ENCODE measurements around the gene SRSF12.

The SRSF12 gene

GRCh38 chr6:89054208-89054607 is 63.7 kb downstream of the SRSF12 start:
- H4K20me1 ChIP-seq: no peaks in the 10 kb centered on the region
- H3K27me3 ChIP-seq: no peaks in the 10 kb centered on the region

GRCh38 chr6:89051676-89052075 is 66.2 kb downstream of the SRSF12 start:
- no peak for TF ChIP-seq Cebpa-rat (IDR thresholded peaks at IDR 0.05)

More at GRCh38 chr6:89054208-89054607, 63.7 kb downstream of the SRSF12 start:
- Histone ChIP-seq H3K4me1 (peaks cover 0 to 8% (median 0%) of the 10 kb centered on the region in 10 experiments; a peak in 1 of 20 replicates), H3K4me2 (no peak overlapping the region), H3K27ac (no peak overlapping the region), H3K4me3 (no peak overlapping the region), H3K9ac (no peak overlapping the region), H3K36me3 (no peaks in the 10 kb centered on the region), H3K9me3 (replicated peaks in 1 of 11) (no peaks in the 10 kb centered on the region)
- no peak for TF ChIP-seq Cebpa-rat (IDR thresholded peaks at IDR 0.05)

GRCh38 chr6:89050697-89051096 is 67.2 kb downstream of the SRSF12 start:
- no peaks in the 10 kb centered on the region for H3K27me3 ChIP-seq
- H3K4me3 ChIP-seq: no peak overlapping the region
- H4K20me1 ChIP-seq: no peaks in the 10 kb centered on the region
- H3K36me3 ChIP-seq: no peaks in the 10 kb centered on the region
- no peaks in the 10 kb centered on the region for H3K9me3 ChIP-seq (replicated peaks in 1 of 11)
- H3K27ac ChIP-seq: no peak overlapping the region
- H3K4me2 ChIP-seq: peak overlapping the region in 3 of 11 experiments; percentile 7 to 16 (median 9); a peak in 3 of 22 replicates
- H3K9ac ChIP-seq: no peak overlapping the region
- H3K4me1 ChIP-seq: peaks cover 0 to 27% (median 0%) of the 10 kb centered on the region in 10 experiments; a peak in 4 of 20 replicates
- TF ChIP-seq Cebpa-rat (IDR thresholded peaks at IDR 0.05): no peak

More at GRCh38 chr6:89051676-89052075, 66.2 kb downstream of the SRSF12 start:
- Histone ChIP-seq H3K9me3 (replicated peaks in 1 of 11) (no peaks in the 10 kb centered on the region), H3K27ac (no peak overlapping the region), H3K4me1 (peaks cover 0 to 24% (median 0%) of the 10 kb centered on the region in 10 experiments; a peak in 4 of 20 replicates), H3K4me2 (no peak overlapping the region), H3K4me3 (no peak overlapping the region), H3K36me3 (no peaks in the 10 kb centered on the region), H4K20me1 (no peaks in the 10 kb centered on the region), H3K9ac (no peak overlapping the region), H3K27me3 (no peaks in the 10 kb centered on the region)

GRCh38 chr6:89050155-89050554 is 67.7 kb downstream of the SRSF12 start:
- Histone ChIP-seq H3K4me2 (peak overlapping the region in 3 of 11 experiments; percentile 7 to 16 (median 9); a peak in 1 of 22 replicates), H3K4me3 (no peak overlapping the region), H3K4me1 (peaks cover 0 to 33% (median under 1%) of the 10 kb centered on the region in 10 experiments; a peak in 6 of 20 replicates), H3K9me3 (replicated peaks in 1 of 11) (no peaks in the 10 kb centered on the region), H3K36me3 (no peaks in the 10 kb centered on the region), H4K20me1 (no peaks in the 10 kb centered on the region), H3K27me3 (no peaks in the 10 kb centered on the region), H3K9ac (no peak overlapping the region), H3K27ac (no peak overlapping the region)
- no peak for TF ChIP-seq Cebpa-rat (IDR thresholded peaks at IDR 0.05)

GRCh38 chr6:89048985-89049384 is 68.9 kb downstream of the SRSF12 start:
- Histone ChIP-seq H3K4me3 (no peak overlapping the region), H3K4me2 (no peak overlapping the region), H4K20me1 (no peaks in the 10 kb centered on the region), H3K9me3 (replicated peaks in 1 of 11) (no peaks in the 10 kb centered on the region), H3K4me1 (peaks cover 0 to 43% (median 6%) of the 10 kb centered on the region in 10 experiments; a peak in 9 of 20 replicates), H3K27ac (no peak overlapping the region), H3K27me3 (no peaks in the 10 kb centered on the region), H3K9ac (no peak overlapping the region), H3K36me3 (no peaks in the 10 kb centered on the region)
- TF ChIP-seq Cebpa-rat (IDR thresholded peaks at IDR 0.05): no peak

GRCh38 chr6:89048288-89048923 is 69.5 kb downstream of the SRSF12 start:
- H4K20me1 ChIP-seq: no peaks in the 10 kb centered on the region
- H3K27me3 ChIP-seq: no peaks in the 10 kb centered on the region
- no peak overlapping the region for H3K9ac ChIP-seq
- H3K4me1 ChIP-seq: peaks cover 0 to 43% (median 6%) of the 10 kb centered on the region in 10 experiments; a peak in 9 of 20 replicates
- TF ChIP-seq Cebpa-rat (IDR thresholded peaks at IDR 0.05): no peak
- H3K27ac ChIP-seq: no peak overlapping the region
- no peak overlapping the region for H3K4me3 ChIP-seq
- H3K9me3 ChIP-seq (replicated peaks in 1 of 11): no peaks in the 10 kb centered on the region
- no peak overlapping the region for H3K4me2 ChIP-seq
- H3K36me3 ChIP-seq: no peaks in the 10 kb centered on the region

GRCh38 chr6:89047473-89047872 is 70.4 kb downstream of the SRSF12 start:
- no peak for TF ChIP-seq Cebpa-rat (IDR thresholded peaks at IDR 0.05)
- Histone ChIP-seq H3K36me3 (no peaks in the 10 kb centered on the region), H3K27ac (no peak overlapping the region), H3K4me2 (peak overlapping the region in 2 of 11 experiments; percentile 4 to 24; a peak in 3 of 22 replicates), H4K20me1 (no peaks in the 10 kb centered on the region), H3K4me3 (no peak overlapping the region), H3K9ac (no peak overlapping the region), H3K4me1 (peaks cover 0 to 43% (median 6%) of the 10 kb centered on the region in 10 experiments; a peak in 9 of 20 replicates), H3K9me3 (replicated peaks in 1 of 11) (no peaks in the 10 kb centered on the region), H3K27me3 (no peaks in the 10 kb centered on the region)

Measured in BLaER1 treated with 17β-estradiol and CSF1 and Interleukin-3, amounts not matched to agents 10 nM and 100 nM (cell line).